CD4-positive, alpha-beta T cell treated with Interleukin-17A for 4 hours (primary cell): Measurements from ENCODE around the gene SP6.

Experiments used
- DNase-seq: peaks from one replicate; pipeline ENCODE4 v3.0.0-alpha.2; 2020; ENCODE audit warnings: mixed read lengths

Gene SP6

GRCh38 chr17:47831003-47831933, 19.7 kb downstream of the SP6 start, which contains the start of the genes LRRC46 and MRPL10:
TSS of gene LRRC46 (plus strand) at chr17:47831670. CDS start at chr17:47831990, 320 bp downstream.
TSS of gene MRPL10 (minus strand) at chr17:47831541. CDS start at chr17:47831511, 30 bp downstream.
- peak; percentile 94 for DNase-seq

GRCh38 chr17:47830396-47831002, 20.5 kb downstream of the SP6 start:
- DNase-seq = no peak

DNA sequence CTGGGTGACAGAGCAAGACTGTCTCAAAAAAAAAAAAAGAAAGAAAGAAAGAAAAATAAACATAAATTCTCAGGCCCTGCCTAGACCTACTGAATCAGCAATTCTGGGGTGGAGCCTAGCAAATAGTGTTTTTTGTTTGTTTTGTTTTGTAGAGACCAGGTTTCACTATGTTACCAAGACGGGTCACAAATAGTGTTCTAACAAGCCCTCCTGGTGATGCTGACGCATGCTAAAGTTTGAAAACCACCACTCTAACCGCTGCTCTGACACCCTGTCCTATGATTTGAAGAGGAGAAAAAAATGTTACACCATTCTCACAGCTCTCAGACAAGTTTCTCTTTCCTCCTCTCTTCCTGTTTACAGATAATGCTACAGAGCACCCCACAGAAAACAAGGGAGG, 21.1 kb downstream of the SP6 start:
- peak; percentile 44 for DNase-seq

GRCh38 chr17:47823519-47823918, 27.4 kb downstream of the SP6 start:
- no peak for DNase-seq

- no peak for DNase-seq
These were observed 28.2 kb downstream of the SP6 start for GRCh38 chr17:47822785-47823184.

GRCh38 chr17:47821424-47822391, 29.3 kb downstream of the SP6 start, which contains the start of gene OSBPL7:
TSS of gene OSBPL7 (minus strand) at chr17:47821794. CDS start at chr17:47820278, 1,516 bp downstream.
- DNase-seq = peak; percentile 89

DNA sequence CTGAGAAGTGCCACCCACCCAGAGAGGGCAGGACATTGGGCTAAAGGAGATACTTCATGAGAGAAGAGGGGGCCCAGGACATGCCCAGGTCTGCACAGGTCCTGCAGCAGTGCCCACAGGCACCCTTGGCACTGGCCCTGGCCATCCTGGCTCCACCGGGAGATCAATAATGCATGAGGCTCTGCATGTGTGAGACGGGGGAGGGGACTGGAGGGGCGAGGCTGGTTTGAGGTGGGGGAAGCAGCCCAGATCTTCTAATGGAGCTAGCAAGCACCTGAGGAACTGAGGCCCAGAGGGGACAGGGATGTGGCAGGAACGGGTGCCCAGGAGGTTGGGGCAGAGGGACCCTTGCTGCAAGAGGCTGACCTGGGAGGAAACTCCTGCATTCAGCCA, 29.9 kb downstream of the SP6 start:
- no peak for DNase-seq

- DNase-seq = no peak
These were observed 30.8 kb downstream of the SP6 start for GRCh38 chr17:47820033-47820789.

- no peak for DNase-seq
These were observed 31.5 kb downstream of the SP6 start for GRCh38 chr17:47819475-47819874.

DNA sequence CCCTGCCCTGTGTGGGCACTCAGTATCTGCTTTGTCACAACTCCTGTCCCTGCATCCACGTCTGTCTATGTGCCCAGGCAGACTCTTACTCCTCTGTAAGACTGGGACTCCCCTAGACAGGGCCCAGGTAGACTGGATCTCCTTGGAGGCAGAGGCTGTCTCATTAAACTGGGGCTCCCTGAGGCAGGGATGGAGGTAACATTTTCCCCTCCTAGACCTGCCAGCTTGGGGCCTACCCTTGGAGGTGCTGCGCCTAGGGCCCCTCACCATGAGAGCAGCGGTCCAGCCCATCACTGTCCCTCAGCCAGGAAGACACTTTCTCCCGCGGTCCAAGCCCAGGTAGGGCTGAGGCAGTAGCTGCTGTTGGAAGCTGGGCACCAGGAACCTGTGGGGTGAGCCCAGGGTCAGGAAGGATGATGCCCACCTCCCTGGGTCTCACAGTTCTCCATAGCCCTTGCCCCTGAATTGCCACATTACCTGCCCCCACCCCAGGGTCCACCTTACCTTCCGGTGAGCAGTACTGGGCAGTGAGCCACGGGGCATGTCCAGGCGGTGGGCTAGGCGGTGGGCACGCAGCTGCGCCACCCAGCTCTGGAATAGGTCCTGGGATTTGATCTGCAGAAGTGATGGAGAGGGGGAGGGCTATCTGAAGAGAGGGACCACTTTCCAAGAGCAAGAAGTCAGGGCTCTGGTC, 32.8 kb downstream of the SP6 start:
- DNase-seq = no peak

DNA sequence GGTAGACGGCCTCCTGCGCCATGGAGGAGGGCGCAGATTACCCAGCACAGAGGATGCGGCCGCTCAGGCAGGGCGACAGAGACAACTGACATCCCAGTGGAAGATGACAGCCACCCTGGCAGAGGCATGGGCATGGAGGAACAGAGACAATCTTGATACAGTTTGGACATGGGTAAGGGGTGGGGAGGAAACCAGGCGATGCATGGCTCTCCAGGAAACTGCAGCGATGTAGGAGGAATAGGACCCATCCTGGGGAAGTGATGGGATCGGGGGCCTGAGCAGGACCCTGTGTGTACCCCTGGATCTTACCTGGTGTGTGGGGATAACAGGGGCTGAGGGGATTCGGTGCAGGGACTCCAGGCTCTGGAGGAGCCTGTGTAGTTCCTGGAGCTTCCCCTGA, 34.0 kb downstream of the SP6 start:
- DNase-seq = no peak

DNA sequence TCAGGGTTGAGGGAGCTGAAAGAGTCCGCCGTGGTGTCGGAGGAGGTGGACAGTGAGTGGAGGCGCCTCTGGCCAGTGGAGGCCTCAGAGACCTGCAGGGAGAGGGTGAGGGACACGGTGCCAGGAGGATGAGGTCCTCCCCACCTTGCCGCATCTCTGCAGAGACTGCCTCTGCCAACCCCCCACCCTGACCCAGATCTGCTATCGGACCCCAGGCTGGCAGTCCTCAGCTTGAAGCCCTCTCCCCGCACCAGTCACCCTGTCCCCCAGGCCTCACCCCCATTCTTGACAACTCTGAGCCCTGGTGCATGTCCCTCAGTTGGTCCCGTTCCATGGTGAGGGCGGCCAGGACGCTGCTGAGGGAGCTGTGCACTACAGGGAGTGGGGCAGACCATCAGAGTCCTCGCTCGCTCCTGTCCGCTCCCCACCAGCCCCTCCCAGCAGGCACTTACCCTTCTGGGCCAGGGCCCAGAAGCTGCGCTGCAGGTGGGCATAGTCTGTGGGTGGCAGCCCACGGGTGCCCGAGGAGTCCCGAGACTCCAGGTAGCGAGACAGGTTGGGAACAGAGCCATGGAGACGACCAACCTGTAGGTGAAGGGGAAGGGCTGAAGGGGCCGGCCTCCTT, 34.7 kb downstream of the SP6 start:
- no peak for DNase-seq

- DNase-seq = no peak
These were observed 35.7 kb downstream of the SP6 start for GRCh38 chr17:47815106-47815918.

DNA sequence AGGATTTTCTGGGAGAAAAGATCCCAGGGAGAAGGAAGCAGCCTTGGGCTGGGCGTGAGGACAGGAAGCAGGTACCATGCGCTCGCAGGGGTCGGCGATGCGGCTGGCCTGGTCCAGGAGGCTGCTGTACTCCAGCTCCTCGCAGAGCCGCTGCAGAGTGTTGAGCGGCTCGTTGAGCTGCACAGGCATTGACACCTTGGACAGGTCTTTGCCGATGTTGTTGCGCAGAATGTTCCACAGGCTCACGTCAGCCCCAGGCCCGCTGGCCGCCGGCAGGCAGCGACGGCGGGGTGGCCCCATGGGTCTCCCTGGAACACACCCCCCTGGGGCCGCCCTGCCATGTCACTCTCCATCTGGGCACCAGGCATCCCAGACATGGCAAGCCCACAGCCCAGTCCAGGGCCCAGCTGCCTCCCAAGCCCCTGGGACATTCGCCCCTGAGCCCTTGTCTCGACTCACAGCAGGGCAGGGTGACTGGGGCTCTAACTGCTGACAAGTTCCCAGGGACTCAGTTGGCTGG, 37.4 kb downstream of the SP6 start:
- no peak for DNase-seq

- DNase-seq = no peak
These were observed 37.9 kb downstream of the SP6 start for GRCh38 chr17:47813077-47813476.

- DNase-seq = no peak
These were observed 38.6 kb downstream of the SP6 start for GRCh38 chr17:47812146-47812920.

DNA sequence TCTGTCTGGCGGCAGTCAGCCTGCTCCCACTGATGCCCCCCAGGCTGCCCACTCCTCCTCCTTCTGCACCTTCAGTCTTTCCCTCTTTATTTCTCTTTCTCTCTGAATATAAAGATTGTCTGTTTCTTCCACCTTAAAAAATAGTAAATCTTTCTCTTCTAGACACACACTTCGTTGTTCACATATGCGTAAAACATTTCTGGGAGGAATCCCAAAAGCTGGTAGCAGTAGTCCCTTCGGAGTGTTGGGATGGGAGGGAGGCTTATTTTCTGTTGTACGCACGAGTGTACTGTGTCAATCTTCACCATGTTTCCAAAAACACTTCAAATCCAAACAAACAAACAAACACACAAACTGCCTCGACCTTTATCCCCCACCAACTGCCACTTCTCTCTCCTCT, 39.3 kb downstream of the SP6 start:
- no peak for DNase-seq

- DNase-seq = no peak
These were observed 39.9 kb downstream of the SP6 start for GRCh38 chr17:47810901-47811635.
